AG08395 (cell line): ENCODE measurements around the gene PRTG.
"Not testable (repeated sequence)": the region's sequence is repeated elsewhere in the genome, so short reads cannot be mapped to it uniquely, and the experiment has no call there.

ENCODE experiments used
- DNase-seq: peaks from one replicate; pipeline ENCODE4 v3.0.0; 2012; ENCODE audit warnings: mixed read lengths, low spot score

Gene PRTG

GRCh38 chr15:55630858-55631257 is 112.1 kb downstream of the PRTG start:
- DNase-seq, result no peak

- DNase-seq, result no peak
These were observed 114.6 kb downstream of the PRTG start for GRCh38 chr15:55628369-55628730.

- peak; percentile 73 for DNase-seq
These were observed 115.1 kb downstream of the PRTG start for GRCh38 chr15:55627730-55628368.

GRCh38 chr15:55619783-55620182 is 123.2 kb downstream of the PRTG start:
- DNase-seq, result no peak

- DNase-seq, result no peak
These were observed 124.6 kb downstream of the PRTG start for GRCh38 chr15:55618387-55618786.

- no peak for DNase-seq
These were observed 127.5 kb downstream of the PRTG start for GRCh38 chr15:55615445-55615844.

- DNase-seq, result no peak
These were observed 129.2 kb downstream of the PRTG start for GRCh38 chr15:55613727-55614126.

- DNase-seq, result no peak
These were observed 136.7 kb downstream of the PRTG start for GRCh38 chr15:55606214-55606613.

GRCh38 chr15:55601374-55601773 is 141.6 kb downstream of the PRTG start:
- no peak for DNase-seq

GRCh38 chr15:55599439-55599838 is 143.5 kb downstream of the PRTG start:
- DNase-seq, result no peak

GRCh38 chr15:55593019-55593418 is 149.9 kb downstream of the PRTG start:
- DNase-seq, result not testable (repeated sequence)

GRCh38 chr15:55590788-55591187 is 152.2 kb downstream of the PRTG start:
- DNase-seq, result no peak

GRCh38 chr15:55589287-55589686 is 153.7 kb downstream of the PRTG start:
- DNase-seq, result peak; percentile 4

GRCh38 chr15:55588815-55589115 is 154.2 kb downstream of the PRTG start:
- no peak for DNase-seq

- DNase-seq, result peak; percentile 60
These were observed 154.7 kb downstream of the PRTG start, which contains the start of gene PYGO1 for GRCh38 chr15:55588070-55588814. Gene PYGO1 (minus strand): TSS chr15:55588345. CDS start chr15:55587883, 462 bp downstream.

GRCh38 chr15:55587321-55588069 is 155.5 kb downstream of the PRTG start:
- peak; percentile 56 for DNase-seq

- no peak for DNase-seq
These were observed 156.1 kb downstream of the PRTG start for GRCh38 chr15:55586808-55587207.

- no peak for DNase-seq
These were observed 166.0 kb downstream of the PRTG start for GRCh38 chr15:55576943-55577342.

- DNase-seq, result no peak
These were observed 168.9 kb downstream of the PRTG start for GRCh38 chr15:55574096-55574495.

GRCh38 chr15:55573224-55573623 is 169.7 kb downstream of the PRTG start:
- no peak for DNase-seq

GRCh38 chr15:55564347-55565145 is 178.4 kb downstream of the PRTG start:
- DNase-seq, result no peak

- DNase-seq, result no peak
These were observed 180.4 kb downstream of the PRTG start for GRCh38 chr15:55562601-55563000.
